OCI-LY1 (cell line): ENCODE measurements around the gene MYZAP.

ENCODE experiments used
- CTCF ChIP-seq: fragments of 200-600 bp; sonication (generic), shearing (Covaris generic); IDR thresholded peaks from 2 replicates; pipeline ENCODE4 v1.5.1; 2017; ENCODE audit warnings: mild to moderate bottlenecking, antibody characterized with exemption, low read length, moderate library complexity, mixed read lengths
- EZH2 ChIP-seq: fragments of 200-600 bp; sonication (generic), shearing (Covaris generic); IDR thresholded peaks from 2 replicates; pipeline ENCODE4 v1.8.0; 2017; ENCODE audit warnings: borderline replicate concordance, mixed run types, mild to moderate bottlenecking, antibody characterized with exemption, low read length, moderate library complexity, mixed read lengths

DNA sequence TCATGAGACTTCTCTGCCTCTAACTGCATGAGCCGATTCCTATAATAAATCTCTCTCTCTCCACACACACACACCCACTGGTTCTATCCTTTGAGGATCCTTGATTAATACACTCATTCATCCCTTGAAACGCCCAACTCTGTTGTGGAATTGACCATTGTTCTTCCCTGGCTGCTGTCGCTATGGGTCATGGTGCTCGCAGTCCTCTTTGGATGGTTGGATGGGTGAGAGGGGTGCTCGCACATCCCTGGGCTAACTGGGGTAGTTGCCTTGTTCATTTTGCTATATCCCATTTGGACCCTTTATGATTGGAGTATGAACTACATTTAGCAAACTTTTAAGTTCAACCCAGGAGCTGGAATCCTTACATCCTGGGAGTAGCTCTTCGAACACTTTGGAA is 33.9 kb upstream of the MYZAP start:
- TF ChIP-seq CTCF (no peak), EZH2 (no peak)
